ENCODE data around the gene TBC1D22B.

Gene TBC1D22B

GRCh38 chr6:37251211-37251780, 6.3 kb upstream of the TBC1D22B start:
- no peak overlapping the region for H3K4me3 Mint-ChIP-seq
- H3K27me3 Mint-ChIP-seq = no peaks in the 10 kb centered on the region
- H3K9me3 Mint-ChIP-seq (ENCODE audit: low read depth) = no peaks in the 10 kb centered on the region
- peaks cover 2% of the 10 kb centered on the region for H3K4me1 Mint-ChIP-seq (ENCODE audit: low read depth)
- peaks cover 6% of the 10 kb centered on the region for H3K36me3 Mint-ChIP-seq
- H3K27ac Mint-ChIP-seq = no peak overlapping the region

DNA sequence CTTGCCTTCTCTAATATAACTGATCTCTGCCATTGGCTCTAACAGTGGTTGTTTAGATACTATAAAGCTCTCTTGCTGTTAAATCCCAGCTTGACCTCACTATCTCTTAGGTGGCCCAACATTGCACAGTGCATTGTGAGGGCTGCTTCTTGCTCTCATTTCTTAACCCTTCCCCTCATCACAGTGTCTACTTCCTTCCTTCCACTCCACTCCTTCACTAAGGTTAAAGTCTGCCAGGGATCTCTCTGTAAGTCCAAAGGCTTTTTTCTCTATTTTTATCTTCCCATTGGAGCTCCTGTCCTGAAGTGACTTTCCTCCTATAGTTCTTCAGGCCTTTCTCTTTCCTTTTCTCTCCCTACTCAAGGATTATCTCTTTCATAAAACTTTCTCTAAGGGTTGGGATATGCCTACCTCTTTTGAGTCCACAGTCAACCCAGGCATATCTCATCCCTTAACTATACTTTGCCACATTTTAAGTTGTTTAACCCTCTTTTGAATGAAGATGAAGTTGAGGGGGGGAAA, 4.0 kb upstream of the TBC1D22B start:
- Mint-ChIP-seq H3K36me3 (peaks cover 2% of the 10 kb centered on the region), H3K9me3 (ENCODE audit: low read depth) (no peaks in the 10 kb centered on the region), H3K27me3 (no peaks in the 10 kb centered on the region), H3K4me1 (ENCODE audit: low read depth) (peaks cover 14% of the 10 kb centered on the region), H3K4me3 (no peak overlapping the region), H3K27ac (no peak overlapping the region)

DNA sequence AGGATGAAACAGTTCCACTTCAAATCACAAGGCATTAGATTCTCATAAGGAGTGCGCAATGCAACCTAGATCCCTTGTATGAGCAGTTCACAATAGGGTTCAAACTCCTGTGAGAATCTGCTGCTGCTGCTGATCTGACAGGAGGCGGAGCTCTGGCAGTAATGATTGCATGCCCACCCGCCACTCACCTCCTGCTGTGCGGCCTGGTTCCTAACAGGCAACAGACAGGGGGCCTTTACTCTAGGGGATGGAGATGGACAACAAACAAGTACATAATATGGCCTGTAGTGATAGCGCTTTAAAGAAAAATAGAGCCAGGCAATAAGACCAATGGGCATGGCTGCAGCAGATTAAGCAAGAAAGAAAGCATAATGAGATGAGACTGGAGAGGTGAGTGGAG, 2.7 kb upstream of the TBC1D22B start:
- no peak overlapping the region for H3K27ac Mint-ChIP-seq
- H3K36me3 Mint-ChIP-seq = peaks cover 2% of the 10 kb centered on the region
- no peak overlapping the region for H3K4me3 Mint-ChIP-seq
- no peaks in the 10 kb centered on the region for H3K27me3 Mint-ChIP-seq
- H3K9me3 Mint-ChIP-seq (ENCODE audit: low read depth) = no peaks in the 10 kb centered on the region
- peaks cover 27% of the 10 kb centered on the region for H3K4me1 Mint-ChIP-seq (ENCODE audit: low read depth)

GRCh38 chr6:37256692-37257319, 766 bp upstream of the TBC1D22B start:
- Mint-ChIP-seq H3K9me3 (ENCODE audit: low read depth) (no peaks in the 10 kb centered on the region), H3K4me1 (ENCODE audit: low read depth) (peaks cover 40% of the 10 kb centered on the region), H3K27me3 (no peaks in the 10 kb centered on the region), H3K4me3 (peak overlapping the region; percentile 90), H3K36me3 (peaks cover 2% of the 10 kb centered on the region), H3K27ac (peak overlapping the region; percentile 95)

DNA sequence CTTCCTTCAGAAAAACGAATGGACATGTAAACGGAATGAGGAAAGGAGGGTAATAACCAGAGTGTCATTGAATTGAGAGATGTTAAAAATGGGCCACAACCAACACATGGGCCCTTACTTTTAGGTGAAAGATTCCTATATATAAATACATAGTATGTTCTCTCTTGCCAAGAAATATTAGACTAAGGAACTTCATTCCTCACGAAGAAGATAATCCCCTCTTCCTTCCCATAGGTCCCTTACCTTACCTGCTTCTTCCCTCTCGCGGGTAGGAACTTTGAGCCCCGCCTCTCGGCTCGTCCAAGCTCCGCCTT, 295 bp upstream of the TBC1D22B start:
- Mint-ChIP-seq H3K27ac (peak overlapping the region; percentile 95), H3K27me3 (no peaks in the 10 kb centered on the region), H3K9me3 (ENCODE audit: low read depth) (no peaks in the 10 kb centered on the region), H3K36me3 (peaks cover 2% of the 10 kb centered on the region), H3K4me3 (peak overlapping the region; percentile 90), H3K4me1 (ENCODE audit: low read depth) (peaks cover 41% of the 10 kb centered on the region)

DNA sequence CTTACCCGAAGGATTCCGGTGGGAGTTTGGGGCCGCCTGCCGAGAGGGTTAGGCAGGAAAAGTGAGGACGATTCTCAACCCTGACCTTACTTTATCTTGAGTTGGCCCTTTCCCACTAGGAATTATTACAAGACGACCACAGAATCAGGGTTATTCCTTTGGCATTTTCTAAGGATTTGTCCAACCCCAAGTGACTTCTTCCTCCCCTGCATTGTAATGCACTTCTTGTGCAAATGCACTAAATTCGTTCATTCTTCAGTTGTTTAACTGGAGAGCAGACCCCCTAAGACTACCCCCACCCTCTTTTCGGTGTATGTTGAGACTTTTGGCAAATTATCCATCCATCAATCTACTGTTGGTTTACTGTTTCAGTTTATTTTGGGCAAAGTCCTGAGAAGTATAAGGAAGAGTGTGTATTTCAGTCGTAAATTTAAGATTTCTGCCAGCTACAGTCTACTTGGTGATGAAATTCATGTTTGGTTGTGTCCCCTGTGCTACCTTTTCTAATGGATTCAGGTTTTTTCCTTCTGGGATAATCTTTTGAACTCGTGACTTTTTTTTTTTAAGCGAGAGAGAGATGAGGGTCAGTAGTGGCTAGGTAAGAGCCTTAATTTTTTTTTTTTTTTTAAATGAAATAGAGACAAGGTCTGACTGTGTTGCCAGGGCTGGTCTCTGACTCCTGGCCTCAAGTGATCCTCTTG, 983 bp downstream of the TBC1D22B start:
- H3K27me3 Mint-ChIP-seq = no peaks in the 10 kb centered on the region
- peaks cover 52% of the 10 kb centered on the region for H3K4me1 Mint-ChIP-seq (ENCODE audit: low read depth)

GRCh38 chr6:37259191-37259590, 1.6 kb downstream of the TBC1D22B start:
- Mint-ChIP-seq H3K4me3 (peak overlapping the region; percentile 90), H3K4me1 (ENCODE audit: low read depth) (peaks cover 54% of the 10 kb centered on the region), H3K27ac (peak overlapping the region; percentile 95)

More for the DNA sequence above, 983 bp downstream of the TBC1D22B start:
- Mint-ChIP-seq H3K4me3 (peak overlapping the region; percentile 90), H3K27ac (peak overlapping the region; percentile 95), H3K9me3 (ENCODE audit: low read depth) (no peaks in the 10 kb centered on the region), H3K36me3 (peaks cover 7% of the 10 kb centered on the region)

GRCh38 chr6:37260040-37260439, 2.5 kb downstream of the TBC1D22B start:
- H3K36me3 Mint-ChIP-seq = peaks cover 4% of the 10 kb centered on the region
- peak overlapping the region; percentile 95 for H3K27ac Mint-ChIP-seq
- H3K27me3 Mint-ChIP-seq = no peaks in the 10 kb centered on the region
- peak overlapping the region; percentile 90 for H3K4me3 Mint-ChIP-seq
- peaks cover 60% of the 10 kb centered on the region for H3K4me1 Mint-ChIP-seq (ENCODE audit: low read depth)
- H3K9me3 Mint-ChIP-seq (ENCODE audit: low read depth) = no peaks in the 10 kb centered on the region

More at GRCh38 chr6:37259191-37259590, 1.6 kb downstream of the TBC1D22B start:
- H3K36me3 Mint-ChIP-seq = peaks cover 4% of the 10 kb centered on the region
- no peaks in the 10 kb centered on the region for H3K9me3 Mint-ChIP-seq (ENCODE audit: low read depth)
- no peaks in the 10 kb centered on the region for H3K27me3 Mint-ChIP-seq

GRCh38 chr6:37260444-37260843, 2.9 kb downstream of the TBC1D22B start:
- Mint-ChIP-seq H3K36me3 (peaks cover 4% of the 10 kb centered on the region), H3K4me3 (peak overlapping the region; percentile 31), H3K27ac (peak overlapping the region; percentile 41), H3K9me3 (ENCODE audit: low read depth) (no peaks in the 10 kb centered on the region), H3K4me1 (ENCODE audit: low read depth) (peaks cover 64% of the 10 kb centered on the region), H3K27me3 (no peaks in the 10 kb centered on the region)

DNA sequence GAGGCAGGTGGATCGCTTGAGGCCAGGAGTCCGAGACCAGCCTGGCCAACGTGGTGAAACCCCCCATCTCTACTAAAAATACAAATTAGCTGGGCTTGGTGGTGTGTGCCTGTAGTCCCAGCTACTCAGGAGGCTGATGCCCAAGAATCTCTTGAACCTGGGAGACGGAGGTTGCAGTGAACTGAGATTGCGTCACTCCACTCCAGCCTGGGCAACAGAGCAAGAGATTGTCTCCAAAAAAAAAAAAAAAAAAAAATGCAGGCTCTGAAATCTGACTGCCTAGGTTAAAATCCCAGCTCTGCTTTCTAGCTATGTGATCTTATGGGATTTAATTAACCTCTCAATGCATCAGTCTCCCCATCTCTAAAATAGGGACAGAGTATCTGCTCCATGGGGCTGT, 3.6 kb downstream of the TBC1D22B start:
- H3K27ac Mint-ChIP-seq = peak overlapping the region; percentile 50

GRCh38 chr6:37262446-37263026, 5.0 kb downstream of the TBC1D22B start:
- Mint-ChIP-seq H3K27ac (peak overlapping the region; percentile 56), H3K27me3 (no peaks in the 10 kb centered on the region), H3K4me1 (ENCODE audit: low read depth) (peaks cover 57% of the 10 kb centered on the region), H3K9me3 (ENCODE audit: low read depth) (no peaks in the 10 kb centered on the region), H3K4me3 (no peak overlapping the region), H3K36me3 (peaks cover 4% of the 10 kb centered on the region)

More for the DNA sequence above, 3.6 kb downstream of the TBC1D22B start:
- H3K27me3 Mint-ChIP-seq = no peaks in the 10 kb centered on the region
- no peak overlapping the region for H3K4me3 Mint-ChIP-seq
- H3K4me1 Mint-ChIP-seq (ENCODE audit: low read depth) = peaks cover 66% of the 10 kb centered on the region
- no peaks in the 10 kb centered on the region for H3K9me3 Mint-ChIP-seq (ENCODE audit: low read depth)
- peaks cover 4% of the 10 kb centered on the region for H3K36me3 Mint-ChIP-seq

GRCh38 chr6:37265001-37265400, 7.4 kb downstream of the TBC1D22B start:
- Mint-ChIP-seq H3K36me3 (peaks cover 10% of the 10 kb centered on the region), H3K27ac (no peak overlapping the region), H3K4me3 (no peak overlapping the region), H3K4me1 (ENCODE audit: low read depth) (peaks cover 41% of the 10 kb centered on the region), H3K9me3 (ENCODE audit: low read depth) (no peaks in the 10 kb centered on the region), H3K27me3 (no peaks in the 10 kb centered on the region)

DNA sequence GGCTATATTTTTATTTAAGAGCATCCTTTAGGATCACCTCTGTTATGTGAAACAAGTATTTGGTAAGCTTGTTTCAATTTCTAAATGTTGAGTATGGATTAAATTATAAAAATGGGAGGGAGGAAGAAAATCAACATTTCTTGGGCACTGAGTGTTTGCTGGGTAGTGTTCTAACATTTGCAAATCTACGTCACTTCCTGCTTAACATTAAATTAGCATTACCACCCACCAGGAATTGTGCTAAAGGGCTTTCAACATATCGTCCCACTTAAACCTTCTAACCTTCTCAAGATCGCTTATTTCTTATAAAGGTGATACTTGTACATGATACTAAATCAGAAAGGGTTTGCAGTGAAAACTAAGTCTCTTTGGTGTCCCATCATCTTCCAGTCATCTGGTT, 8.3 kb downstream of the TBC1D22B start:
- H3K27ac Mint-ChIP-seq = peak overlapping the region; percentile 7
- no peaks in the 10 kb centered on the region for H3K27me3 Mint-ChIP-seq
- peaks cover 35% of the 10 kb centered on the region for H3K4me1 Mint-ChIP-seq (ENCODE audit: low read depth)
- peaks cover 12% of the 10 kb centered on the region for H3K36me3 Mint-ChIP-seq
- no peak overlapping the region for H3K4me3 Mint-ChIP-seq
- H3K9me3 Mint-ChIP-seq (ENCODE audit: low read depth) = no peaks in the 10 kb centered on the region

GRCh38 chr6:37269105-37269504, 11.5 kb downstream of the TBC1D22B start:
- no peaks in the 10 kb centered on the region for H3K27me3 Mint-ChIP-seq
- H3K27ac Mint-ChIP-seq = no peak overlapping the region
- no peaks in the 10 kb centered on the region for H3K9me3 Mint-ChIP-seq (ENCODE audit: low read depth)
- H3K36me3 Mint-ChIP-seq = peaks cover 14% of the 10 kb centered on the region
- H3K4me1 Mint-ChIP-seq (ENCODE audit: low read depth) = peaks cover 37% of the 10 kb centered on the region
- no peak overlapping the region for H3K4me3 Mint-ChIP-seq
